ENCODE data around the gene LRRC14B. TPM values are rescaled to one million over a fixed set of nuclear protein-coding genes. Genes with fewer than 3 reads are reported as not detected.
"Not testable (repeated sequence)": the region's sequence is repeated elsewhere in the genome, so short reads cannot be mapped to it uniquely, and the experiment has no call there.

Gene LRRC14B
- total RNA-seq, 4 donors from 2014 or later: not detected

DNA sequence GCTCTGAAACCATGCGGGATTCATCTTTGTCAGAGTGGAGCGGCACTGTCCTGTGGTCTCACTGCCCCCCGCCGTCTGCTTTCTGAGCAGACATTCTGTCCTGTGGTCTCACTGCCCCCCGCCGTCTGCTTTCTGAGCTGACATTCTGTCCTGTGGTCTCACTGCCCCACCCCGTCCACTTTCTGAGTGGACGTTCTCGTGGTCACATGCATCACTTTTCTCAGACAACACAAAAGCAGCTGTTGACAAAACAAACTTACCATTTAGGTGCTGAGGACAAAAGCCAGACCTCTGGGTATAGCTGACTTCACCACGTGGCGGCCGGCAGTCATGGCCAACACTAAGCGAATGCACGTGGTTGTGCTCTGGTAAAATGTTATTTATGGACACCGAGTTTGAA lies 2.8 kb downstream of the LRRC14B start:
- Histone ChIP-seq H3K27ac (no peak overlapping the region), H3K4me1 (no peaks in the 10 kb centered on the region), H3K4me3 (no peak overlapping the region), H3K36me3 (no peaks in the 10 kb centered on the region), H3K27me3 (no peaks in the 10 kb centered on the region), H3K9me3 (no peaks in the 10 kb centered on the region)
- no peak for DNase-seq
- intact Hi-C loops (cut with DNase I; ENCODE audit: low total_unique reads): no loop called here
- no peak for TF ChIP-seq POLR2A (IDR thresholded peaks at IDR 0.05)
- TF ChIP-seq, protein P1, sequence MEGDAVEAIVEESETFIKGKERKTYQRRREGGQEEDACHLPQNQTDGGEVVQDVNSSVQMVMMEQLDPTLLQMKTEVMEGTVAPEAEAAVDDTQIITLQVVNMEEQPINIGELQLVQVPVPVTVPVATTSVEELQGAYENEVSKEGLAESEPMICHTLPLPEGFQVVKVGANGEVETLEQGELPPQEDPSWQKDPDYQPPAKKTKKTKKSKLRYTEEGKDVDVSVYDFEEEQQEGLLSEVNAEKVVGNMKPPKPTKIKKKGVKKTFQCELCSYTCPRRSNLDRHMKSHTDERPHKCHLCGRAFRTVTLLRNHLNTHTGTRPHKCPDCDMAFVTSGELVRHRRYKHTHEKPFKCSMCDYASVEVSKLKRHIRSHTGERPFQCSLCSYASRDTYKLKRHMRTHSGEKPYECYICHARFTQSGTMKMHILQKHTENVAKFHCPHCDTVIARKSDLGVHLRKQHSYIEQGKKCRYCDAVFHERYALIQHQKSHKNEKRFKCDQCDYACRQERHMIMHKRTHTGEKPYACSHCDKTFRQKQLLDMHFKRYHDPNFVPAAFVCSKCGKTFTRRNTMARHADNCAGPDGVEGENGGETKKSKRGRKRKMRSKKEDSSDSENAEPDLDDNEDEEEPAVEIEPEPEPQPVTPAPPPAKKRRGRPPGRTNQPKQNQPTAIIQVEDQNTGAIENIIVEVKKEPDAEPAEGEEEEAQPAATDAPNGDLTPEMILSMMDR (IDR thresholded peaks at IDR 0.05): no peak

DNA sequence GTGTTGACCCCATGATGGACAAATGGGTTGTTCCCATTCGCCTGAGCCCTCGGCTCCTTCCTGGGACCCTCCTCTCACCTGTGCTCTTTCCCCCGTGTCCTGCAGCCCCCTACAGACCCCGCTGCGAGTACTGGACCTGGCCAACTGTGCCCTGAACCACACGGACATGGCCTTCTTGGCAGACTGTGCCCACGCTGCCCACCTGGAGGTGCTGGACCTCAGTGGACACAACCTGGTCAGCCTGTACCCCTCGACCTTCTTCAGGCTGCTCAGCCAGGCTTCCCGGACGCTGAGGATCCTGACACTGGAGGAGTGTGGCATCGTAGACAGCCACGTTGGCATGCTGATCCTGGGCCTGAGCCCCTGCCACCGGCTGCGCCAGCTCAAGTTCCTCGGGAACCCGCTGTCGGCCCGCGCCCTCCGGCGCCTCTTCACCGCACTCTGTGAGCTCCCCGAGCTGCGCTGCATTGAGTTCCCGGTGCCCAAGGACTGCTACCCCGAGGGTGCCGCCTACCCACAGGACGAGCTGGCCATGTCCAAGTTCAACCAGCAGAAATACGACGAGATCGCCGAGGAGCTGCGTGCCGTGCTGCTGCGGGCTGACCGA lies 3.4 kb downstream of the LRRC14B start:
- H3K27me3 ChIP-seq: no peaks in the 10 kb centered on the region
- H3K9me3 ChIP-seq: no peaks in the 10 kb centered on the region
- no peak overlapping the region for H3K27ac ChIP-seq
- no peak for TF ChIP-seq POLR2A (IDR thresholded peaks at IDR 0.05)
- TF ChIP-seq, protein P1 (IDR thresholded peaks at IDR 0.05): no peak
- no peak overlapping the region for H3K4me3 ChIP-seq
- intact Hi-C loops (cut with DNase I; ENCODE audit: low total_unique reads): no loop called here
- no peaks in the 10 kb centered on the region for H3K4me1 ChIP-seq
- DNase-seq: no peak
- no peaks in the 10 kb centered on the region for H3K36me3 ChIP-seq

DNA sequence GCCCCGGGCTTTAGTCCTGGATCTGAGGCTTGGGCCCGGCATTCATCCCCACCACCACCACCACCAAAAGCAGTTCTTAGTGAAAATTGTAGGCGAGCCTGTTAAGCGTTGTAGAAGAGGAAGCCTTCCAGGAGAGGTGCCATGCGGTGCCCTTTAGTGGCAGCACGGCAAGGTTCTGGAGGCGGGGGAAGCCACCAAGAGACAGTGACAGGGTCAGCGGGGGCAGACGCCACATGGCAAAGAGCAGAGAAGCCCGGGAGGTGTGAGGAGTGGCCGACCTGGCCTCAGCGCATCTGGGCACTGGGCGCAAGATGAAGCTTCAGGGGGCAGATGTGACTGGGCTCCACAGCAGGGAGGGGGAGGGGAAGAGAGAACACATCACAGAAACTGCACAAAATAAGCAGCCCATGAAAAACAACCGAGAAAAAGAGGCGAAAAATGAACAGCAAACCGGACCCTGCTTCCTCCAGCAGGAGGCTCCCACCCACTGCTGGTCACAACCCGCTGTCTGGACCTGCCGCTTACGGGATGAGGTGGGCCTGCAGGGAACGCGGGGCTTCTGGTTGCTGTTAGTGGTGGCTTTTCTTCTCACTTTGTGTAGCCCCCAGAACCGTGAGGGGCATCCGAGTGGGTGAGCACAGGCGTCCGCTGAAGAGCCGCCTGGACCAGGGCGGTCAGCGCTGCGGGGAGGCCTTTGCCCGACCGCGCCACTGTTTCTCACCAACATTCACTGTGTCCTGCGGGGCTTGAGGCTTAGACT lies 4.3 kb downstream of the LRRC14B start:
- Histone ChIP-seq H3K9me3 (no peaks in the 10 kb centered on the region), H3K4me3 (no peak overlapping the region), H3K27ac (no peak overlapping the region), H3K27me3 (no peaks in the 10 kb centered on the region), H3K36me3 (no peaks in the 10 kb centered on the region), H3K4me1 (no peaks in the 10 kb centered on the region)
- intact Hi-C loops (cut with DNase I; ENCODE audit: low total_unique reads): no loop called here
- no peak for DNase-seq
- TF ChIP-seq, protein P1 (IDR thresholded peaks at IDR 0.05): no peak
- no peak for TF ChIP-seq POLR2A (IDR thresholded peaks at IDR 0.05)

DNA sequence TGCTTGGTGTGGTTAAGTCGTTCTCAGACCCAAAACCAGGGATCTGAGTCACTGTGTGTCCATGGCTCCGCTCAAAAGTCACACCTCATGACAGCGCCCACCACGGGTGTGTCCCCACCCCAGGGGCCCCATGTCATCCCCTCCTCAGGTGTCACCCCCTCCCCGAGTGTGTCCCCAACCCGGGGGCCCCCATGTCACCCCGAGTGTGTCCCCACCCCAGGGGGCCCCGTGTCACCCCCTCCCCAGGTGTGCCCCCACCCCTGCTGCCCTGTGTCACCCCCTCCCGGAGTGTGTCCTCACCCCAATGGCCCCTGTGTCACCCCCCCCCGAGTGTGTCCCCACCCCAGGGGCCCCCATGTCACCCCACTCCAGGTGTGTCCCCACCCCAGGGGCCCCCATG lies 5.1 kb downstream of the LRRC14B start:
- Histone ChIP-seq H3K9me3 (no peaks in the 10 kb centered on the region), H3K27ac (no peak overlapping the region), H3K4me1 (no peaks in the 10 kb centered on the region), H3K27me3 (no peaks in the 10 kb centered on the region), H3K4me3 (no peak overlapping the region), H3K36me3 (no peaks in the 10 kb centered on the region)
- intact Hi-C loops (cut with DNase I; ENCODE audit: low total_unique reads): no loop called here
- DNase-seq: no peak
- TF ChIP-seq POLR2A (IDR thresholded peaks at IDR 0.05): no peak
- TF ChIP-seq, protein P1 (IDR thresholded peaks at IDR 0.05): no peak

DNA sequence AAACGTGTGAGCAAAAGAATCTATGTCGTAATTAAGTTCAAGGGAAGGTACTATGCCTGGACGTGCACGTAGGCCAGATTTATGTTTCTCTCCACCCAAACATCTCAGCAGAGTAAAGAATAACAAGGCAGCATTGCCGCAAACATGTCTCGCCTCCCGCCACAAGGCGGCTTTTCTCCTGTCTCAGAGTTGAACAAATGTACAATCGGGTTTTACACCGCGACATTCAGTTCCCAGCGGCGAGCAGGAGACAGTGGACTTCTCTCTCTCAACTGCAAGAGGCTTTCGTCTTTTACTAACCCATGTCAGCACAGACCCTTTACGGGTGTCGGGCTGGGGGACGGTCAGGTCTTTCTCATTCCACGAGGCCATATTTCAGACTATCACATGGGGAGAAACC lies 5.7 kb downstream of the LRRC14B start:
- H3K27me3 ChIP-seq; H3K9me3 ChIP-seq; intact Hi-C loops (cut with DNase I; ENCODE audit: low total_unique reads); H3K4me3 ChIP-seq; H3K36me3 ChIP-seq; H3K27ac ChIP-seq; DNase-seq; H3K4me1 ChIP-seq: not testable (repeated sequence)
